Mesodermal cell (in vitro differentiated cells): ENCODE results near the gene PLA2G4B.

Experiments
- H3K27ac ChIP-seq: 2 replicates; pipeline ENCODE4 v1.7.0; 2013; ENCODE audit warnings: mild to moderate bottlenecking, low read depth, low read length, moderate library complexity; ENCODE audit not compliant: severe bottlenecking
- H3K36me3 ChIP-seq: 2 replicates; pipeline ENCODE4 v1.7.1; 2013; ENCODE audit warnings: mild to moderate bottlenecking, low read length, moderate library complexity; ENCODE audit not compliant: control insufficient read depth, insufficient read depth
- H3K4me1 ChIP-seq: one replicate; pipeline ENCODE4 v1.7.1; 2013; ENCODE audit warnings: mild to moderate bottlenecking, low read length; ENCODE audit not compliant: insufficient read depth, control insufficient read depth, poor library complexity, severe bottlenecking
- H3K4me3 ChIP-seq: 2 replicates; pipeline ENCODE4 v1.7.0; 2013; ENCODE audit warnings: low read length, control low read depth, mild to moderate bottlenecking; ENCODE audit not compliant: insufficient read depth, poor library complexity, severe bottlenecking; ENCODE audit errors: extremely low read depth
- H3K9me3 ChIP-seq: 2 replicates; pipeline ENCODE4 v1.7.1; 2013; ENCODE audit warnings: mild to moderate bottlenecking, low read length, moderate library complexity; ENCODE audit not compliant: control insufficient read depth
- WGBS, 2 experiments: methylation state at CpG; one replicate each; pipeline ENCODE4 v1.1.5; 2013; ENCODE audit warnings: missing lambda C conversion rate in 2 of 2; ENCODE audit not compliant: insufficient coverage in 2 of 2; 5-methylcytosine and 5-hydroxymethylcytosine counted together

The PLA2G4B gene

DNA sequence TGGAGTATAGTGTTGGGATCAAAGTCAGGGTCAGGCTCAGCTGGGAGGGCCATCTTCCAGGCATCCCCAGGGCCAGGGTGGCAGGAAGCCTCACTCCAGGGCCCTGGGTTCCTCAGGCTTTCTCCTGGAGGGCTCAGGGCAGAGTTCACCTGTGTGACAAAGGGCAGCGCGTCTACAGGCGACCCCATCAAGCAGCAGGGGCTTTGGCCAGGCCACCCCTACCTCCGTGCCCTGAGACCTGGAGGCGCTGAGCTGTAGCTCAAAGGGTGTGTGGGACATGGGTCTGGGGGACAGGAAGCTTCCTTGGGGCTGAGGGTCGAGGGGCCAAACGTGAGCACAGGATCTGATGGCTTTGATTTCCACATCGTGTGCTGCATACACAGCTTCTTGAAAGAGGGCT is 42.4 kb downstream of the PLA2G4B start:
- H3K4me3 ChIP-seq = no peak overlapping the region
- WGBS, 2 experiments = 89 to 91% methylated on average over 8 of the region's 8 CpGs

DNA sequence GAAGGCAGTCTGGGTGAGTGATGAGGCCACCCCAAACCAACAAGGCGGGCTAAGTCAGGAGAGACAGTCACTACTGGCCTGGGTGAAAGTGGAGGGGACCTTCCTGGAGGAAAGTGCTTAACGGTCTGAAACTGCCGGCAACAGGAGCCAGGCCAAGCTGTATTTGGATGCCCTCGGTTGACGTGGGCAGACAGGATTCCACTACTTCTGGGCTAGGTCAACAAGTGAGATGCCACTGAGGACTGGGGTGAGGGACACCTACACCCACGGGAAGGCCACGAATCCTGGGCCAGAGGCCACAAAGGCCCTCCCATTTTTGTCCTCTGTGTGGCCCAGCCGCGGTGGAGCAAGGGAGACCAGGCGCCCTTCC is 42.9 kb downstream of the PLA2G4B start:
- no peaks in the 10 kb centered on the region for H3K36me3 ChIP-seq
- no peaks in the 10 kb centered on the region for H3K9me3 ChIP-seq
- WGBS, 2 experiments = 47 to 49% methylated on average over 9 to 10 of the region's 10 CpGs
- no peak overlapping the region for H3K4me3 ChIP-seq
- H3K27ac ChIP-seq = no peak overlapping the region
- no peaks in the 10 kb centered on the region for H3K4me1 ChIP-seq

More for the DNA sequence above, 42.4 kb downstream of the PLA2G4B start:
- Histone ChIP-seq H3K4me1 (no peaks in the 10 kb centered on the region), H3K27ac (no peak overlapping the region), H3K36me3 (no peaks in the 10 kb centered on the region), H3K9me3 (no peaks in the 10 kb centered on the region)

DNA sequence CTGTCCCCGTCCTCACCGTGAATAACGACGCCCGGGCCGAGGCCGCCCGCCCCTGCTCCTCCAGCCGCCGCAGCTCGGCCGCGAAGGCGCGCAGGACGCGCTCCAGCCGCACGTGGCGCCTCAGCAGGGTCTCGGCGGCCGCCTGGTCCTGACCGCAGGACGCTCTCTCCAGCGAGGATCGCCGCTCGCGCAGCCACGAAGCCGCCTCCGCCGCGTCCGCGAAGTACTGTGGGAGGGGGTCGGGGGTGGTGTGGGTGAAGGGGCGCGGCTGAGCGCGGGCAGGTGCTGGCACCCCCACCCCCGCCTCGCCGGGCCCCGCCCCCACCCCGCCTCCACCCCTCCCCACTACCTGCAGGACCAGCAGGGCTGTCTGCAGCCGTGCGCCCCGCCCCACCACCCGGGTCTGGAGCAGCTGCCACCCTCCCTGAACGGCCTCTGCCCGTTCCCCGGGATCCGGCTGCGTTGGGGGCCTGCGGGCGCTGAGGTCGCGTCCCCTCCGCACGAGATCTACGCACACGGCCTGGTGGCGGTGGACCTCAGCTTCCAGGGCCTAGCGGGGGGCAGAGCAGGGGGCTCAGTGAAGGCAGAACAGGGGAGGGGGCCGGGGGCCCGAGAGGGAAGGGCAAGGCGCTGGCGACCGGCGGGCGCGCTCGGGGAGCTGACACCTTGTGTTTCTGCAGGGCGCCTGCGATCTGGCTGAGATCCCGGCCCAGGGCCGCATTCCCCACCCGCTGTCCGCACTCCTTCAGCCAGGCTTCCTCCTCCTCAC is 43.5 kb downstream of the PLA2G4B start:
- no peaks in the 10 kb centered on the region for H3K36me3 ChIP-seq
- peak overlapping the region; percentile 5 for H3K4me3 ChIP-seq
- no peaks in the 10 kb centered on the region for H3K9me3 ChIP-seq
- no peaks in the 10 kb centered on the region for H3K4me1 ChIP-seq
- WGBS, 2 experiments = 7 to 10% methylated on average over 35 to 48 of the region's 81 CpGs
- no peak overlapping the region for H3K27ac ChIP-seq

DNA sequence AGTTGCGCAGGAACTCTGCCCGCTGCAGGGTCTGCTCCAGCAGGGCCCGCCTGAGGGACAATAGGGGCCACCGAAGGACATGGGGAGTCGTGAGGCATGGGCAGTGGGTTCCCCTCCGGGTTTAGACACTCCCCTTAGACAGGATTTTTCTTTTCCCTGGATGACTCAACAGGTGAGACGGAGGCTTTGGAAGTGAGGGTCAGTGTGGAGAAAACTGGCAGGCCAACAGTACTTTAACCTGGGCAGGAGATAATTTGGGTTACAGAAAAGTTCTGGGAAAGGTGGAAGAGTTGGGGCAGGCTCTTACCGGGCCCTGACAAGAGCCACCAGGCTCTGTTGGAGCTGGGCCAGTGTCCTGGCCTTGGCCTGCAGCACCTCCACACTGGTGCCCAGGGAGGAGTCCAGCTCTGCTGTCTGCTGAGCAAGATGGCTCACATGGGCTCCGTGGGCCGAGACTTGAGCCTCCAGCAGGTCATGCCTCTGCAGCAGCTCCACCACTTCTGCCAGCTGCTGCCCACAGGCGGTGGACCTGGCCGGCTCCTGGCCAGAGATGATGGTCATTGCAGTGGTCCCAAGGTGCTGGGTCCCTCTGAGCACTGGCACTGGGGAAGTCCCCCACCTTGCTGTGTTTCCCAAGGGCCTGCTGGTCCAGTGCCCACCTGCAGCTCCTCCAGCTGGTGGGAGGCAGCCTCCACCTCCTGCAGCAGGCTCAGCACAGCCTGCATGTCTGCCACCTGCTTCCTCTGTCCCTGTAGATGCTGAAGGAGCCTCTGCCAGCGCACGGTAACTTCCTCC is 44.2 kb downstream of the PLA2G4B start:
- H3K36me3 ChIP-seq = no peaks in the 10 kb centered on the region
- H3K9me3 ChIP-seq = no peaks in the 10 kb centered on the region
- WGBS, 2 experiments = 73 to 84% methylated on average over 6 to 9 of the region's 14 CpGs
- H3K27ac ChIP-seq = no peak overlapping the region
- H3K4me1 ChIP-seq = no peaks in the 10 kb centered on the region
- H3K4me3 ChIP-seq = no peak overlapping the region

DNA sequence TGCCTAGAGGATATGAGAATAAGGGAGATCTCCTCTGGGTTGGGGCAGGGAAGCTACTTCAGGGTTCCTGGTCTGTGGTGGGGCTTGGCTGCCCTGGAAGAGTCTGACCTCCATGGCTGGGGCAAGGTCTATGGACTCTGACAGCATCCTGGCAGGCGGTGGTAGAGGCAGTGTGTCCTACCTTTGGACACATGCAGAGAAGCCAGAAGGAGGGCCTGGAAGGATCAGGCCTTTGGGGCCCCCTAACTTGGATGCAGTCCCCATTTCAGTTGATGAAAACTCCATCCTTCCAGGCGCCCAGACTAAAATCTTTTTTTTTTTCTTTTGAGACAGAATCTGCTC is 44.8 kb downstream of the PLA2G4B start:
- no peaks in the 10 kb centered on the region for H3K4me1 ChIP-seq
- H3K9me3 ChIP-seq = no peaks in the 10 kb centered on the region
- WGBS, 2 experiments = 93 to 100% methylated on average over 2 of the region's 2 CpGs
- H3K36me3 ChIP-seq = no peaks in the 10 kb centered on the region
- no peak overlapping the region for H3K4me3 ChIP-seq
- H3K27ac ChIP-seq = no peak overlapping the region

DNA sequence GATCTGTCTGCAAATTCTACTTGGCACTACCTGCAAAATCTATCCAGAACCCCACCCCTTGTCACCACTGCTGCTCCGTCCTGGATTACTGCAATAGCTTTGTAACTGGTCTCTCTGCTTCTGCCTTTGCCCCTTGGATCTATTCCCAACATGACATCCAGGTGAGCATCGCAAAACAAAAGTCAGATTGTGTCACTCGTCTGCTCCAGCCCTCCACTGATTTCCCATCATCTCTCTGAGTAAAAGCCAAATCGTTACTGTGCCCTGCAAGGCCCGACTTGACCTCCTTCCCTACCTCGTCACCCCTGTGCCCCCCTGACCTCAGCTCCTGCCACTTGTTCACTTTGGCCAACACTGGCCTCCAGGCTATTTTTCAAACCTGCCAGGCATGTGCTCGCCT is 45.8 kb downstream of the PLA2G4B start:
- H3K4me1 ChIP-seq = no peaks in the 10 kb centered on the region
- H3K4me3 ChIP-seq = no peak overlapping the region
- 79 to 85% methylated on average over 7 of the region's 7 CpGs for WGBS, 2 experiments
- H3K27ac ChIP-seq = no peak overlapping the region
- no peaks in the 10 kb centered on the region for H3K9me3 ChIP-seq
- H3K36me3 ChIP-seq = no peaks in the 10 kb centered on the region

DNA sequence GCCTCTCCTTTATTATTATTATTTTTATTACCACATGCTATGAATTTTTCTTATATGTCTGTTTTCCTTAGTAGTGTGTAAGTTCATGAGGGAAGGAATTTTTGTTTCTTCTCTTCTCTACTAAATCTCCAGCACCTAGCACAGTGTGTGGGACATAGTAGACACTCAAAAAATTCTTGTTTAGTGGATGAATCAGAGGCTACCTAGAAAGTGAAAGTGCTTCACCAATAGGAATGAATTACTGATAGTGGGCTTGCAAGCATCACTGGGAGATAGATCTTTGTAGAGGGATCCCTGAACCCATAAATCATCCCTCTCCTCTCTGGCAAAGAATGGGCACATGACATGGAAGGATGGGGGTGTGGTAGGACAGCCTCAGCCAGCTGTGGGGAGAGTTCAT is 46.7 kb downstream of the PLA2G4B start:
- no peak overlapping the region for H3K27ac ChIP-seq
- no peaks in the 10 kb centered on the region for H3K36me3 ChIP-seq
- H3K4me1 ChIP-seq = no peaks in the 10 kb centered on the region
- no peak overlapping the region for H3K4me3 ChIP-seq
- H3K9me3 ChIP-seq = no peaks in the 10 kb centered on the region

DNA sequence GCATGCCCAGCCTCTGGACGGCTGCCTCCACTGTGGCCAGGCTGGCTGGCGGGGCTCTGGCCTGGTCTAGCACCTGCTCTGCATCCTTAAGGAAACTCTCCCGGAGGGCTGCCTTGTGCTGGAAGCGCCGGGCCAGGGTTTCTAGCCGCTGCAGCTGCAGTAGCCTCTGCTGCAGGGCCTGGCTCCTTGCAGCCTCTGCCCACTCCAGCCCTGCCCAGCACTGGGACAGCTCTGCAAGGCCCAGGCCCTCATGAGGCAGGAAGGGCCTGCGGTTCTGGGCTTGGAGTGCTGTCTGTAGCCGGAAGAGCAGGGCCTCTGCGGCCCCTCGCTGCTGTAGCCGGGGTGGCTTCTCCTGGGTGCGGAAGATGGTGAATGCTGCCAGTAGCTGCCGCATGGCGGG is 47.2 kb downstream of the PLA2G4B start:
- Histone ChIP-seq H3K36me3 (no peaks in the 10 kb centered on the region), H3K4me1 (no peaks in the 10 kb centered on the region), H3K27ac (no peak overlapping the region), H3K4me3 (no peak overlapping the region), H3K9me3 (no peaks in the 10 kb centered on the region)
- WGBS, 2 experiments = 95 to 96% methylated on average over 11 to 12 of the region's 14 CpGs

DNA sequence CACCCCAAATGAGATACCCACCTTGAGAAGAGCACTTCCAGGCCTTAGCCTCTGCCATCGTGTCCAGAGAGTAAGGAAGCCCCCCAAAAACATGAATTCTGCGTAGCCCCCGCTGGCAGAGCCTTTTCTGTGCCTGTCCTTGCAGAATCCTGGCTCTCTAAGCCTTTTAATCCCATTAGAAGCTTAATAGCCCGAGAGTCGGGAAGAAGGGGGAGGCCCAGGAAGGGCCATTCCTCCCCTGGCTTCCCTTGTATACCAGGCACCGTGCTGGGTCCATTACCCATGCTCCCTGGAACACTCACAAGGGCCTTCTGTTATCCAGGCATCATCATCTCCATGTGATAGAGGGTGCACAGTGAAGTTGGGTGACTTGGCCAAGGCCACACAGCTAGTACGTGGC is 48.1 kb downstream of the PLA2G4B start:
- no peaks in the 10 kb centered on the region for H3K4me1 ChIP-seq
- H3K9me3 ChIP-seq = no peaks in the 10 kb centered on the region
- H3K4me3 ChIP-seq = no peak overlapping the region
- H3K27ac ChIP-seq = no peak overlapping the region
- H3K36me3 ChIP-seq = no peaks in the 10 kb centered on the region
- WGBS, 2 experiments = 91 to 100% methylated on average over 5 of the region's 7 CpGs

DNA sequence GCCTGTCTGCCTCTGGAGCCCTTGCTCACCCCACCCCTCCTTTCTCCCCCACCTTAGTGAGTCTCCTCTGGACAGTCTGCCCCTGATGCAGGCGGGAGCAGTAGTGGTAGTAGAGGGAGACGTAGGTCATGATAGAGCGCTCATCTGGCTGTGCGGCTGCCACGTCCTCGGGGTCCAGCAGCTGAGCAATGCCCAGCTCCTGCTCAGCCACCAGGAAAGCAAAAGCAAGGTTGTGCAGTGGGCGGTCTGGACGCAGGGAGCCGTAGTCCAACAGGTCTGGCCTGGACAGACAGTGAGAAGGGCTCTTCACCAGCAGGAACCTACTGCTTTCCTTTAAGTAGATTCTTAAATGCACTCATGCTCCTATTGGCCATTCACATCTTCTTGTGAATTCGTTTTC is 48.5 kb downstream of the PLA2G4B start:
- Histone ChIP-seq H3K27ac (no peak overlapping the region), H3K9me3 (no peaks in the 10 kb centered on the region), H3K4me3 (no peak overlapping the region), H3K36me3 (no peaks in the 10 kb centered on the region), H3K4me1 (no peaks in the 10 kb centered on the region)
- WGBS, 2 experiments = 95 to 99% methylated on average over 8 to 10 of the region's 10 CpGs

DNA sequence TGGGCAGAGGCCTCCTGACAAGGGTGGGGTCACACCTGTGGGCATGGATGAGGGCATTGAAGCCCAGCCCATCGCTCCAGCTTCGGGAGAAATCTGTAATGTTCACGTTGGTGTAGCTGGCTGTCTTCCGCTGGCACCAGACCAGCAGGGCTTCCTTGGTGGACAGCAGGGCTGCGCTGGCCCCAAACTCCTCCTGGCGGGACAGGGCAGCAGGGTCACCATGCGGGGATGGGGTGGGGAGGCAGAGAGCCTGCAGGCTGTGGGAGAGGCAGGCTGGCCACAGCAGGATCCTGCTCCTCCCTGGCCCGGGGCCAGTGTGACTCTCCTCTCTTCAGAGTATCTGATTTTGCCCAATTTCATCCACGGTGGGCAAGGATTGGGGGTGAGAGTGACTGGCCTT is 49.2 kb downstream of the PLA2G4B start:
- Histone ChIP-seq H3K36me3 (no peaks in the 10 kb centered on the region), H3K9me3 (no peaks in the 10 kb centered on the region), H3K27ac (no peak overlapping the region), H3K4me1 (no peaks in the 10 kb centered on the region), H3K4me3 (no peak overlapping the region)
- WGBS, 2 experiments = 92 to 96% methylated on average over 6 to 7 of the region's 9 CpGs
